H9 (cell line): ENCODE results near the gene FLT3LG. TPM values are rescaled to one million over a fixed set of nuclear protein-coding genes. Genes with fewer than 3 reads are reported as not detected.

Experiments used
- DNase-seq: peaks from one replicate; pipeline ENCODE4 v3.0.0-alpha.2; 2017
- H2AFZ ChIP-seq: one replicate; pipeline ENCODE4 v1.6.1; 2013; ENCODE audit warnings: mild to moderate bottlenecking, low read length, control low read depth, moderate library complexity
- H2AK5ac ChIP-seq: 2 replicates; pipeline ENCODE4 v1.6.1; 2013; ENCODE audit warnings: low read length, control low read depth, mixed read lengths; ENCODE audit not compliant: insufficient read length
- H2BK120ac ChIP-seq: one replicate; pipeline ENCODE4 v1.6.1; 2013; ENCODE audit warnings: low read depth, mild to moderate bottlenecking, low read length, control low read depth, inconsistent platforms; ENCODE audit not compliant: poor library complexity, severe bottlenecking
- H2BK12ac ChIP-seq: 2 replicates; pipeline ENCODE4 v1.6.1; 2013; ENCODE audit warnings: low read length, control low read depth, mixed read lengths, low read depth; ENCODE audit not compliant: insufficient read length
- H2BK15ac ChIP-seq: 2 replicates; pipeline ENCODE4 v1.6.1; 2013; ENCODE audit warnings: low read depth, low read length, control low read depth
- H2BK20ac ChIP-seq: one replicate; pipeline ENCODE4 v1.6.1; 2013; ENCODE audit warnings: low read depth, mild to moderate bottlenecking, low read length, control low read depth, inconsistent platforms; ENCODE audit not compliant: poor library complexity, severe bottlenecking
- H2BK5ac ChIP-seq: 2 replicates; pipeline ENCODE4 v1.6.1; 2013; ENCODE audit warnings: low read length, control low read depth, mixed read lengths; ENCODE audit not compliant: insufficient read length
- H3K14ac ChIP-seq: 2 replicates; pipeline ENCODE4 v1.6.1; 2013; ENCODE audit warnings: low read length, control low read depth; ENCODE audit not compliant: insufficient read depth
- H3K18ac ChIP-seq: 2 replicates; pipeline ENCODE4 v1.6.1; 2013; ENCODE audit warnings: low read depth, mild to moderate bottlenecking, mixed read lengths, low read length, control low read depth; ENCODE audit not compliant: insufficient read length
- H3K23ac ChIP-seq: 2 replicates; pipeline ENCODE4 v1.6.1; 2013; ENCODE audit warnings: low read length, control low read depth, mixed read lengths, low read depth; ENCODE audit not compliant: insufficient read length
- H3K23me2 ChIP-seq: 2 replicates; pipeline ENCODE4 v1.6.1; 2013; ENCODE audit warnings: low read depth, mild to moderate bottlenecking, mixed read lengths, low read length, control low read depth; ENCODE audit not compliant: insufficient read length, poor library complexity, severe bottlenecking
- H3K27ac ChIP-seq: 2 replicates; pipeline ENCODE4 v1.5.1; 2013; ENCODE audit warnings: low read length, control low read depth, mixed read lengths, low read depth; ENCODE audit not compliant: insufficient read length
- H3K27me3 ChIP-seq: 2 replicates; pipeline ENCODE4 v1.6.1; 2013; ENCODE audit warnings: low read length, control low read depth, inconsistent platforms; ENCODE audit not compliant: insufficient read depth
- H3K4ac ChIP-seq: 2 replicates; pipeline ENCODE4 v1.6.1; 2013; ENCODE audit warnings: low read depth, mild to moderate bottlenecking, control low read depth, inconsistent platforms, low read length, moderate library complexity
- H3K4me1 ChIP-seq: 2 replicates; pipeline ENCODE4 v1.6.1; 2013; ENCODE audit warnings: low read length, control low read depth, inconsistent platforms; ENCODE audit not compliant: insufficient read depth
- H3K4me2 ChIP-seq: 2 replicates; pipeline ENCODE4 v1.6.1; 2013; ENCODE audit warnings: low read length, control low read depth, mixed read lengths; ENCODE audit not compliant: insufficient read length, insufficient read depth
- H3K56ac ChIP-seq: 2 replicates; pipeline ENCODE4 v1.6.1; 2013; ENCODE audit warnings: low read depth, mild to moderate bottlenecking, mixed read lengths, low read length, control low read depth; ENCODE audit not compliant: insufficient read length
- H3K79me1 ChIP-seq: 2 replicates; pipeline ENCODE4 v1.6.1; 2013; ENCODE audit warnings: low read depth, mild to moderate bottlenecking, moderate library complexity, low read length, control low read depth, inconsistent platforms; ENCODE audit not compliant: insufficient read depth, poor library complexity, severe bottlenecking
- H3K79me2 ChIP-seq: 2 replicates; pipeline ENCODE4 v1.6.1; 2013; ENCODE audit warnings: low read length, control low read depth, inconsistent platforms; ENCODE audit not compliant: insufficient read depth
- H3K9ac ChIP-seq: 2 replicates; pipeline ENCODE4 v1.6.1; 2013; ENCODE audit warnings: low read length, control low read depth, mixed read lengths; ENCODE audit not compliant: insufficient read length; ENCODE audit errors: extremely low read depth
- H3K9me3 ChIP-seq: one replicate; pipeline ENCODE4 v1.6.1; 2013; ENCODE audit warnings: low read depth, low read length, inconsistent platforms; ENCODE audit not compliant: control insufficient read depth
- H3T11ph ChIP-seq: one replicate; pipeline ENCODE4 v1.6.1; 2013; ENCODE audit warnings: mild to moderate bottlenecking, low read length, control low read depth, inconsistent platforms
- H4K20me1 ChIP-seq: one replicate; pipeline ENCODE4 v1.6.1; 2013; ENCODE audit not compliant: control insufficient read depth, insufficient read length, insufficient read depth
- H4K5ac ChIP-seq: 2 replicates; pipeline ENCODE4 v1.6.1; 2013; ENCODE audit warnings: low read depth, mild to moderate bottlenecking, mixed read lengths, low read length, control low read depth; ENCODE audit not compliant: insufficient read length
- H4K8ac ChIP-seq: replicated peaks from 2 replicates; pipeline ENCODE4 v1.6.1; 2013; ENCODE audit warnings: low read length, control low read depth, mixed read lengths, low read depth; ENCODE audit not compliant: insufficient read length
- H4K91ac ChIP-seq: 2 replicates; pipeline ENCODE4 v1.6.1; 2013; ENCODE audit warnings: low read depth, mild to moderate bottlenecking, moderate library complexity, mixed read lengths, low read length, control low read depth; ENCODE audit not compliant: insufficient read length
- H3K27ac Mint-ChIP-seq, 3 experiments: 2 replicates in 2 of 3; 3 replicates in 1 of 3; pipeline ENCODE4 v1.8.0; 2020 to 2021; ENCODE audit warnings: mixed read lengths in 3 of 3, mild to moderate bottlenecking in 1 of 3, moderate library complexity in 1 of 3
- H3K27me3 Mint-ChIP-seq: 2 replicates; pipeline ENCODE4 v1.8.0; 2021; ENCODE audit warnings: low read depth, mild to moderate bottlenecking, moderate library complexity, mixed read lengths
- H3K36me3 Mint-ChIP-seq, 3 experiments: 2 replicates in 2 of 3; 3 replicates in 1 of 3; pipeline ENCODE4 v1.8.0; 2020 to 2021; ENCODE audit warnings: low read depth in 3 of 3, mixed read lengths in 3 of 3; ENCODE audit not compliant: insufficient read depth in 1 of 3
- H3K4me1 Mint-ChIP-seq, 2 experiments: 2 replicates each; pipeline ENCODE4 v1.8.0; 2020; ENCODE audit warnings: mixed read lengths in 2 of 2
- H3K4me3 Mint-ChIP-seq, 2 experiments: 2 replicates in 1 of 2; 3 replicates in 1 of 2; pipeline ENCODE4 v1.8.0; 2020 to 2021; ENCODE audit warnings: mild to moderate bottlenecking in 2 of 2, mixed read lengths in 2 of 2, moderate library complexity in 1 of 2
- H3K9me3 Mint-ChIP-seq, 2 experiments: 2 replicates in 1 of 2; 3 replicates in 1 of 2; pipeline ENCODE4 v1.8.0; 2020; ENCODE audit warnings: mild to moderate bottlenecking in 2 of 2, mixed read lengths in 2 of 2, moderate library complexity in 1 of 2
- CTCF ChIP-seq: fragments of 200-600 bp; sonication (generic); conservative IDR thresholded peaks from 3 replicates; pipeline ENCODE4 v1.8.0; 2021; ENCODE audit warnings: antibody characterized with exemption, mild to moderate bottlenecking
- WGBS: extraction: QIAGEN DNeasy Blood & Tissue Kit; methylation state at CpG from one replicate; pipeline ENCODE4 v1.1.7; 2013; ENCODE audit warnings: missing lambda C conversion rate, low lambda C conversion rate, mixed read lengths; ENCODE audit not compliant: insufficient read length; ENCODE audit errors: extremely low coverage; 5-methylcytosine and 5-hydroxymethylcytosine counted together
- total RNA-seq: library from RNA; stranded (reverse); gene quantifications from 2 replicates; pipeline ENCODE4 v1.2.1, GENCODE V29; 2021

Gene FLT3LG
- total RNA-seq, 1 experiment from 2014 or later: 2.1 TPM

DNA sequence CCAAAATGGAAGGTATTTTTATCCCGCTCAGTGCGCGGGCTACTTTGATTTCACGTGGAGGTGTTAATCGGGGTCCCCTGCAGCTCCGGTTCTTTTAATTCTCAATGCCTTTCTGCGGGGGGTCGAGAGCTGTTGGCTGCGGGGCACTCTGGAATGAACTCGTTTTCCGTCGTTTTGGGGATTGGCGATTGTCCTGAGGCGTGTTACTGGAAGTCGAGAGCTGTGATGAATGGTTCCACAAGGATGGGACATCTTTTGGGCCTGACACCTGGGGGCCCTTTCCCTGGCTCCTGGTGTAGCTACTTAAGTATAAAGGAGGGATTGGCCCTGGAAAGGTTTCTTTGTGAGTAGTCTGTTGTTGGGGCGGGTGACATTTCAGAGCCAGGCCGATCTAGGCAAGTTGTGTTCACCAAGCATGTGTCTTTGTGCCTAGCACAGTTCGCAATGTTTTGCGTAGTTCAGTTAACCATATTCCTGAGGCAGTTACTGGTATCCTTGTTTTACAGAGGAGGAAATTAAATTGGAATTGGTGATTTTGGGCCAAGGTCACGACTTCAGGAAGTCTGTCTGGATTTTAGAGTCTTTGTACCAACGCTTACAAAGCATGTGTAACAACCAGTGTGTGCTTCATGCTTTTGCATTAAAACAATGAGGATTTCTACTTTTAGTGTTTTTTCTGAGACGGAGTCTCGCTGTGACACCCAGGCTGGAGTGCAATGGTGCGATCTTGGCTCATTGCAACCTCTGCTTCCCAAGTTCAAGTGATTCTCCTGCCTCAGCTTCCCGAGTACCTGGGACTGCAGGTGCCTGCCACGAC is 14.2 kb downstream of the FLT3LG start:
- peaks cover 12 to 14% of the 10 kb centered on the region in 2 experiments; a peak in 4 of 5 replicates for H3K9me3 Mint-ChIP-seq
- Histone ChIP-seq H3K79me2 (peaks cover 18% of the 10 kb centered on the region), H2BK12ac (no peak overlapping the region), H2BK5ac (peak overlapping the region; percentile 97), H3K4me1 (no peaks in the 10 kb centered on the region), H3K18ac (peak overlapping the region; percentile 91), H3K79me1 (no peaks in the 10 kb centered on the region), H4K91ac (peak overlapping the region; percentile 49), H3K23me2 (peaks cover 13% of the 10 kb centered on the region), H4K20me1 (no peaks in the 10 kb centered on the region), H2AK5ac (peak overlapping the region; percentile 27), H2BK120ac (no peak overlapping the region), H3K27ac (peak overlapping the region; percentile 59), H2AFZ (no peak overlapping the region), H3K14ac (peak overlapping the region; percentile 99), H3K4me2 (peak overlapping the region; percentile 100), H3K4ac (no peak overlapping the region; the same call in 1 of the 2 replicates), H3K23ac (no peak overlapping the region), H4K8ac (no peak overlapping the region), H2BK20ac (no peak overlapping the region), H2BK15ac (no peak overlapping the region), H3K27me3 (no peaks in the 10 kb centered on the region), H3K56ac (peak overlapping the region; percentile 91), H3K9ac (peak overlapping the region; percentile 100), H4K5ac (peak overlapping the region; percentile 91), H3K9me3 (no peaks in the 10 kb centered on the region), H3T11ph (no peak overlapping the region)
- peaks cover 13 to 20% of the 10 kb centered on the region in 2 experiments for H3K4me1 Mint-ChIP-seq
- H3K36me3 Mint-ChIP-seq: peaks cover 52 to 58% (median 55%) of the 10 kb centered on the region in 3 experiments
- peak overlapping the region; percentile 91 to 96 for H3K4me3 Mint-ChIP-seq
- peaks cover 11% of the 10 kb centered on the region; the same call in 1 of the 2 replicates for H3K27me3 Mint-ChIP-seq
- peak overlapping the region; percentile 99 to 100 (median 100) for H3K27ac Mint-ChIP-seq
- WGBS: no CpG with 5 or more reads among the region's 26 CpGs
- DNase-seq: no peak
- TF ChIP-seq CTCF: no peak
